Suprapubic skin (tissue), 4 donors: Measurements from ENCODE around the gene PRKACA. TPM values are rescaled to one million over a fixed set of nuclear protein-coding genes. Genes with fewer than 3 reads are reported as not detected.
A peak's percentile ranks its signal among the peaks of the same experiment; 100 is the strongest.

Experiments used
- DNase-seq, 2 donors: peaks; one replicate each; pipeline ENCODE4 v3.0.0-alpha.2; 2019; ENCODE audit warnings: low spot score in 2 of 2
- H3K27ac ChIP-seq: fragments of 200-600 bp; sonication (generic); one replicate; pipeline ENCODE4 v1.5.1; 2019
- H3K27me3 ChIP-seq: fragments of 200-600 bp; sonication (generic); one replicate; pipeline ENCODE4 v1.5.1; 2019
- H3K36me3 ChIP-seq: fragments of 200-600 bp; sonication (generic); one replicate; pipeline ENCODE4 v1.5.1; 2019
- H3K4me1 ChIP-seq: fragments of 200-600 bp; sonication (generic); one replicate; pipeline ENCODE4 v1.5.1; 2019
- H3K4me3 ChIP-seq: fragments of 200-600 bp; sonication (generic); one replicate; pipeline ENCODE4 v1.5.1; 2019; ENCODE audit warnings: mild to moderate bottlenecking
- H3K9me3 ChIP-seq: fragments of 200-600 bp; sonication (generic); one replicate; pipeline ENCODE4 v1.5.1; 2019
- EP300 ChIP-seq: sonication (generic); formaldehyde crosslinking; IDR thresholded peaks from one replicate; pipeline ENCODE4 v1.6.1; 2017; ENCODE audit warnings: antibody characterized with exemption
- POLR2A ChIP-seq, 2 donors: fragments of 450-650 bp; IDR thresholded peaks; one replicate each; pipeline ENCODE4 v1.6.1; 2017; ENCODE audit warnings: antibody characterized with exemption in 2 of 2, mild to moderate bottlenecking in 2 of 2, moderate library complexity in 2 of 2
- POLR2AphosphoS5 ChIP-seq, 3 donors: sonication (generic); formaldehyde crosslinking; IDR thresholded peaks; one replicate each; pipeline ENCODE4 v1.6.1; 2017; ENCODE audit warnings: antibody characterized with exemption in 3 of 3
- WGBS: methylation state at CpG from one replicate; pipeline ENCODE4 v1.1.5; 2018; 5-methylcytosine and 5-hydroxymethylcytosine counted together
- total RNA-seq, 4 donors: library from RNA; depleted of rRNA; stranded (reverse); fragments of >200 nt; gene quantifications; one replicate each; pipeline ENCODE4 v1.1.0, GENCODE V29; 2016
- TF ChIP-seq, protein P1 (sequence below), 2 donors: fragments of 200-600 bp in 1 of 2; fragments of 450-650 bp in 1 of 2; sonication (generic) in 1 of 2; IDR thresholded peaks; one replicate each; pipeline ENCODE4 v1.5.1; 2016 to 2019; ENCODE audit warnings: antibody characterized with exemption in 2 of 2, mild to moderate bottlenecking in 1 of 2, moderate library complexity in 1 of 2

The PRKACA gene
- total RNA-seq, 4 donors from 2014 or later = 22.1 to 42.6 (median 31.2) TPM

DNA sequence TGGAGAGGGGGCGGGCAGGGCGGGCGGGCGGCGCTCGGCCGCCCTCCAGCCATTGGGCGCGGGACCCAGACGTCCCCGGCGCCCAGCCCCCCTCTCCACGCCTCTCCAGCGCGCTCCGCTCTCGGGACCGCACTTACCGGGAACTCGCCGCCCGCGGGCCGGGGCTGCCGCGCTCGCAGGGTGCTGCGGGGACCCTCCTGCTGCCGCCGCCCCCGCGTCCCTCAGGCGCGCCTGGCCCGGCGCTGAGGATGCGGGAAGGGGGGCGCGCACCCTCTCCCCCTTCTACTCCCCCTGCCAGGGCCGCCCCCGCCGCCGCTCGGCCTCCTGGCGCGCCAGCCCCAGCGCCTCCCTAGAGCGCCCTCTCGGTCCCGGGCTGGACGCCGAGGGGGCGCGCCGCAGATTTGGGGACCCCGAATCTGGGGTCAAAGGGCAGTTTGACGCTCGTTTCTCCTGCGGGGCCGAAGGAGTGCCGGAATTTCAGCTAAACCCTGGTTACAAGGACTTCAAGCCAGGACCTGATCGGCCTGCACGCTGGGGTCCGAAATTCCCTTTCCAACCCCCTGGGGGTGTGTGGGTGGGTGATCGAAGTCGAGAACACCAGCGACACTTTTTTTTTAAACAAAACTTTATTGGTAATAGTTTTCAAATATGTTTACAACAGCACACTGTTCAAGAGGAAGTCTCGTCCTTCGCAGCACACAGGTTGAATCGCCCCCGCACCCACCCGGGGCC is 26.3 kb downstream of the PRKACA start:
- Histone ChIP-seq H3K27ac (peak overlapping the region; percentile 91), H3K4me1 (peaks cover 23% of the 10 kb centered on the region), H3K9me3 (no peaks in the 10 kb centered on the region), H3K4me3 (peak overlapping the region; percentile 92), H3K27me3 (no peaks in the 10 kb centered on the region), H3K36me3 (peaks cover 11% of the 10 kb centered on the region)
- DNase-seq = peak in 1 of 2 donors; percentile 82
- WGBS = 2% methylated on average over 12 of the region's 72 CpGs
- peak in 1 of 2 donors; percentile 18 for TF ChIP-seq POLR2A (IDR thresholded peaks at IDR 0.05)
- TF ChIP-seq, protein P1, sequence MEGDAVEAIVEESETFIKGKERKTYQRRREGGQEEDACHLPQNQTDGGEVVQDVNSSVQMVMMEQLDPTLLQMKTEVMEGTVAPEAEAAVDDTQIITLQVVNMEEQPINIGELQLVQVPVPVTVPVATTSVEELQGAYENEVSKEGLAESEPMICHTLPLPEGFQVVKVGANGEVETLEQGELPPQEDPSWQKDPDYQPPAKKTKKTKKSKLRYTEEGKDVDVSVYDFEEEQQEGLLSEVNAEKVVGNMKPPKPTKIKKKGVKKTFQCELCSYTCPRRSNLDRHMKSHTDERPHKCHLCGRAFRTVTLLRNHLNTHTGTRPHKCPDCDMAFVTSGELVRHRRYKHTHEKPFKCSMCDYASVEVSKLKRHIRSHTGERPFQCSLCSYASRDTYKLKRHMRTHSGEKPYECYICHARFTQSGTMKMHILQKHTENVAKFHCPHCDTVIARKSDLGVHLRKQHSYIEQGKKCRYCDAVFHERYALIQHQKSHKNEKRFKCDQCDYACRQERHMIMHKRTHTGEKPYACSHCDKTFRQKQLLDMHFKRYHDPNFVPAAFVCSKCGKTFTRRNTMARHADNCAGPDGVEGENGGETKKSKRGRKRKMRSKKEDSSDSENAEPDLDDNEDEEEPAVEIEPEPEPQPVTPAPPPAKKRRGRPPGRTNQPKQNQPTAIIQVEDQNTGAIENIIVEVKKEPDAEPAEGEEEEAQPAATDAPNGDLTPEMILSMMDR (IDR thresholded peaks at IDR 0.05) = no peak
- no peak for TF ChIP-seq EP300
- TF ChIP-seq POLR2AphosphoS5 (IDR thresholded peaks at IDR 0.05) = peak in 2 of 3 donors; percentile 10 to 18

DNA sequence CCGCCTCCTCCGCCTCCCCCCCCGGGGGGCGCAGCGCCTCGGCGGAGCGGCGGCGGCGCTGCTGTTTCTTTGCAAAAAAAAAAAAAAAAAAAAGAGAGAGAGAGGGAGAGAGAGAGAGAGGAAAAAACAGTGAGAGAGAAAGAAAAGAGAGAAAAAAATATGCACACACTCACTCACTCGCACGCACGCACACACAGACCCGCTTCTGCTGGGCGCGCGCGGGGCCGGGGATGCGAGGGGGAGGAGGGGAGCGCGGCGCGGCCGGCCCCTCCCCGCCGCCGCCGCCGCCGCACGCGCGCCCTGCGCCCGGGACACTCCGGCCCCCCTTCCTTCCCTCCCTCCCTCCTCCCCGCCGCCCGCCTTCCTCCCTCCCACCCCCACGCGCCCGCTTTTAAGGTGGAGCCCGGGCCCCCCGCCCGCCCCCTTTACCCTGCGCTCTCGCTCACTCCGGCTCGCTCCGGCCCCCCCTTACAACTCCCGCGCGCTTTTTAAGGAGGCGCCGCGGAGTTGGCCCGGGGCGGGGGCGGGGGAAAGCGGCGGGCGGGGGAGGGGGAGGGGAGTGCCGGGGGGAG is 27.0 kb downstream of the PRKACA start, which contains the start of gene SAMD1:
TSS of gene SAMD1 (minus strand) at position 243 of the 572 bp plus-strand sequence.
- Histone ChIP-seq H3K4me1 (peaks cover 23% of the 10 kb centered on the region), H3K27me3 (no peaks in the 10 kb centered on the region), H3K36me3 (peaks cover 11% of the 10 kb centered on the region), H3K4me3 (peak within 1 kb of the TSS; percentile 92), H3K27ac (peak within 1 kb of the TSS; percentile 91), H3K9me3 (no peaks in the 10 kb centered on the region)
- TF ChIP-seq POLR2AphosphoS5 (IDR thresholded peaks at IDR 0.05) (no peak), EP300 (no peak), POLR2A (IDR thresholded peaks at IDR 0.05) (no peak)
- TF ChIP-seq, protein P1 (IDR thresholded peaks at IDR 0.05) = no peak
- DNase-seq = peak; percentile 94 to 95
- WGBS = 1% methylated on average over 36 of the region's 65 CpGs

DNA sequence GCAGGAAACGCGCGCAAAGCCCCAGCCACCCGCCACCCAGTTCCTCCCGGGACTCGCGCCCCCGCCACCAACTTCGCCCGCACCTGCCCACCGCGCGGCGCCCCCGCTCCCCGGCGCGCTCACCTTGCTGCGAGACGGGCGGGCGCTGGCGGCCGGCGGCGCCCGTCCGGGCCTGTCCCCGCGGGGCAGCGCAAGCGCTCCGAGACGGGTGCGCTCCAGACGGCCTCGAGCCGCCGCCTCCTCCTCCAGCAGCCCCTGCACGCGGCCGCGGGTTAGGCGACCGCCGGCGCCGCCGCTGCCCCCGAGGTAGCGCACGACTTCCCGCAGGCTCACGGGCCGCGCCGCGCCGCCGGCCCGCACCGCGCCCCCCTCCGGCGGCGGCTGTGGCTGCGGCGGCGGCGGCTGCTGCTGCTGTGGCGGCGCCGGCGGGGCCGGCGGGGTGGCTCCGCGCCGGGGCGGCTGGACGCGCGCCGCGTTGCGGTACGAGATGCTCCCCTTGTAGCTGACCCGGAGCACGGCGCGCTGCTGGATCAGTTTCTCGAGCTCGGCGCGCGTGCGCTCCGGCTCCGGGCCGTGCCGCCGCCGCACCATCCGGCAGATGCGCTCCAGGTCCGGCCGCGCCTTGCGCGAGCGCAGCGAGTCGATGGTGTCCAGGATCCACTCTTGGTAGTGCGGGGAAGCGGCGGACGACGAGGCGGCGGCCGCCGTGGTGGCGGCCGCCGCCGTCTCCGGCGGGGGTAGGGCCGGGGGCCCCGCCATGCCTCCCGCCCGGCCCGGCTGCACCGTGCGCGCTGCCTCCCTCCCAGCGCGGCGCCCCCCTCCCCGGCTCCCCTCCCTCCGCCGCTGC is 27.7 kb downstream of the PRKACA start:
- H3K27ac ChIP-seq = peak overlapping the region; percentile 91
- WGBS = 0% methylated on average over 17 of the region's 142 CpGs
- peak in 1 of 2 donors; percentile 75 for DNase-seq

DNA sequence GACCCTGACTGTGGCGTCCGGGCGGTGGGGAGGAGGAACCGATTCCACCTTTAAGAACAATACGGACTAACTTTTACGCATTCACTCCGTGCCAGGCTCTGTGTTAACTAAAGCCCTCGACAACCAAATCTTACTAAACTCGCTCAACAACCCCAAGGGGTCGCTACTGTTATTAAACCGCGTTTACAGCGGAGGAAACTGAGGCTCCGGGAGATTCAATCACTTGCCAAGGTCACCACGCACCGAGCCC is 28.2 kb downstream of the PRKACA start:
- peaks cover 23% of the 10 kb centered on the region for H3K4me1 ChIP-seq
- 18% methylated on average over 16 of the region's 16 CpGs for WGBS
- H3K36me3 ChIP-seq = peaks cover 11% of the 10 kb centered on the region
- H3K27me3 ChIP-seq = no peaks in the 10 kb centered on the region
- no peak overlapping the region for H3K27ac ChIP-seq
- no peak for DNase-seq
- H3K9me3 ChIP-seq = no peaks in the 10 kb centered on the region
- H3K4me3 ChIP-seq = peak overlapping the region; percentile 92
- TF ChIP-seq POLR2A (IDR thresholded peaks at IDR 0.05) = no peak
- TF ChIP-seq, protein P1 (IDR thresholded peaks at IDR 0.05) = no peak
- no peak for TF ChIP-seq EP300
- TF ChIP-seq POLR2AphosphoS5 (IDR thresholded peaks at IDR 0.05) = no peak

More for the DNA sequence above, 27.7 kb downstream of the PRKACA start:
- Histone ChIP-seq H3K9me3 (no peaks in the 10 kb centered on the region), H3K27me3 (no peaks in the 10 kb centered on the region), H3K36me3 (peaks cover 11% of the 10 kb centered on the region), H3K4me3 (peak overlapping the region; percentile 92), H3K4me1 (peaks cover 23% of the 10 kb centered on the region)
- TF ChIP-seq EP300 = no peak
- no peak for TF ChIP-seq POLR2A (IDR thresholded peaks at IDR 0.05)
- TF ChIP-seq, protein P1 (IDR thresholded peaks at IDR 0.05) = no peak
- TF ChIP-seq POLR2AphosphoS5 (IDR thresholded peaks at IDR 0.05) = no peak
